PC-9 (cell line): ENCODE measurements around the gene FBXO30.

ENCODE experiments used
- CTCF ChIP-seq: fragments of 200-600 bp; sonication (generic); conservative IDR thresholded peaks from 2 replicates; pipeline ENCODE4 v1.6.1; 2017; ENCODE audit warnings: mixed run types, antibody characterized with exemption, mild to moderate bottlenecking, moderate library complexity
- EZH2 ChIP-seq: fragments of 200-600 bp; sonication (generic); IDR thresholded peaks from 2 replicates; pipeline ENCODE4 v1.8.0; 2017; ENCODE audit warnings: antibody characterized with exemption, low read depth

- no peak for TF ChIP-seq CTCF
- TF ChIP-seq EZH2, result no peak
These were observed 53.0 kb downstream of the FBXO30 start for GRCh38 chr6:145761584-145761983.
